K562 (cell line): ENCODE results near the gene RAI1.

Experiments used
- CBFB ChIP-seq: sonication (generic); formaldehyde crosslinking; IDR thresholded peaks from 2 replicates; pipeline ENCODE4 v1.4.0; 2020; ENCODE audit warnings: mild to moderate bottlenecking, missing genetic modification reagents
- CBX5 ChIP-seq: IDR thresholded peaks from 2 replicates; pipeline ENCODE4 v1.6.1; 2014; ENCODE audit warnings: low read depth, borderline replicate concordance
- EP300 ChIP-seq: IDR thresholded peaks from 2 replicates; pipeline ENCODE4 v1.6.1; 2012; ENCODE audit warnings: low read length, improper control_type of control experiment
- ESRRA ChIP-seq: fragments of 450-650 bp; IDR thresholded peaks from 2 replicates; pipeline ENCODE4 v1.6.1; 2014; ENCODE audit warnings: low read depth, mild to moderate bottlenecking, moderate library complexity, borderline replicate concordance
- POLR2A ChIP-seq: fragments of 450-650 bp; conservative IDR thresholded peaks from 2 replicates; pipeline ENCODE4 v1.6.1; 2016
- TAF1 ChIP-seq: IDR thresholded peaks from 2 replicates; pipeline ENCODE4 v1.6.1; 2011; ENCODE audit warnings: mild to moderate bottlenecking, low read length, moderate library complexity; ENCODE audit not compliant: insufficient read depth, control insufficient read depth, severe bottlenecking; ENCODE audit errors: extremely low read depth
- TF ChIP-seq, protein P1 (sequence below), 3 experiments: IDR thresholded peaks in 2 of 3; conservative IDR thresholded peaks in 1 of 3; 2 replicates each; pipeline ENCODE4 v1.5.1; 2011 to 2012; ENCODE audit warnings: low read length in 3 of 3, mild to moderate bottlenecking in 3 of 3, control low read depth in 2 of 3, improper control_type of control experiment in 1 of 3, inconsistent platforms in 1 of 3, low read depth in 1 of 3, mixed read lengths in 1 of 3, moderate library complexity in 1 of 3; ENCODE audit not compliant: insufficient read depth in 2 of 3
- TF ChIP-seq, protein P2 (sequence below): fragments of 450-650 bp; formaldehyde crosslinking; IDR thresholded peaks from 2 replicates; pipeline ENCODE4 v1.4.0; 2022; ENCODE audit warnings: missing genetic modification characterization
- TF ChIP-seq, protein P3 (sequence below): sonication (generic); formaldehyde crosslinking; IDR thresholded peaks from 2 replicates; pipeline ENCODE4 v1.8.1; 2023; ENCODE audit warnings: mild to moderate bottlenecking, missing genetic modification reagents, moderate library complexity
- TF ChIP-seq, protein P4 (sequence below): fragments of 450-650 bp; IDR thresholded peaks from 2 replicates; pipeline ENCODE4 v1.7.1; 2018; ENCODE audit warnings: mild to moderate bottlenecking, low read depth; ENCODE audit not compliant: partially characterized antibody
- TF ChIP-seq, protein P5 (sequence below): fragments of 250-450 bp; sonication (Bioruptor Pico); IDR thresholded peaks from 2 replicates; pipeline ENCODE4 v1.4.0; 2020; ENCODE audit warnings: borderline replicate concordance
- TF ChIP-seq, protein P6 (sequence below): sonication (generic); formaldehyde crosslinking; IDR thresholded peaks from 2 replicates; pipeline ENCODE4 v1.8.0; 2022; ENCODE audit warnings: missing genetic modification reagents, mild to moderate bottlenecking, borderline replicate concordance

DNA sequence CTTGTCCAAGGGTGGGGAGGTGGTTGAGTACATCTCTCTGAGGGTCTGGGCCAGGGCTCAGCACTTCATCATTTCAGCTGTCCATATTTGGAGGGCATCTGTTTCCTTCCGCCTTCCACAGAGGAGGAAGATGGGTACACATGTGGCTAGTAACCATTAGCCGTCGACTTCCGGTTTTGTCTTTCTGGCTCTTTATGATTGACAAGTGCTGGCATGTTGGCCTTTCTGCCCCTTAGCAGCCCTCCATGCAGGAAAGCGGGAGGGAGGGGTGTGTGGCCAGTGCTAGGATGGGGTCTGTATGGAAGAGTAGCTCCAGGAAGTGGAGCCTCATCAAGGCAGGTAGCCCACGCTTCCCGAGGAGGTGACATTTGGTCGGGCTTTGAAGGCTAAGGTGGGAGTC, 69.6 kb downstream of the RAI1 start:
- TF ChIP-seq POLR2A (no peak), CBX5 (no peak), CBFB (no peak), EP300 (no peak), ESRRA (no peak), TAF1 (no peak)
- TF ChIP-seq, protein P1, sequence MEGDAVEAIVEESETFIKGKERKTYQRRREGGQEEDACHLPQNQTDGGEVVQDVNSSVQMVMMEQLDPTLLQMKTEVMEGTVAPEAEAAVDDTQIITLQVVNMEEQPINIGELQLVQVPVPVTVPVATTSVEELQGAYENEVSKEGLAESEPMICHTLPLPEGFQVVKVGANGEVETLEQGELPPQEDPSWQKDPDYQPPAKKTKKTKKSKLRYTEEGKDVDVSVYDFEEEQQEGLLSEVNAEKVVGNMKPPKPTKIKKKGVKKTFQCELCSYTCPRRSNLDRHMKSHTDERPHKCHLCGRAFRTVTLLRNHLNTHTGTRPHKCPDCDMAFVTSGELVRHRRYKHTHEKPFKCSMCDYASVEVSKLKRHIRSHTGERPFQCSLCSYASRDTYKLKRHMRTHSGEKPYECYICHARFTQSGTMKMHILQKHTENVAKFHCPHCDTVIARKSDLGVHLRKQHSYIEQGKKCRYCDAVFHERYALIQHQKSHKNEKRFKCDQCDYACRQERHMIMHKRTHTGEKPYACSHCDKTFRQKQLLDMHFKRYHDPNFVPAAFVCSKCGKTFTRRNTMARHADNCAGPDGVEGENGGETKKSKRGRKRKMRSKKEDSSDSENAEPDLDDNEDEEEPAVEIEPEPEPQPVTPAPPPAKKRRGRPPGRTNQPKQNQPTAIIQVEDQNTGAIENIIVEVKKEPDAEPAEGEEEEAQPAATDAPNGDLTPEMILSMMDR (IDR thresholded peaks at IDR 0.05 in 2 of 3, conservative IDR thresholded peaks at IDR 0.05 in 1 of 3; ENCODE audit: insufficient read depth in 2 of 3, low read depth in 1 of 3, low read length in 3 of 3) = no peak
- TF ChIP-seq, protein P2, sequence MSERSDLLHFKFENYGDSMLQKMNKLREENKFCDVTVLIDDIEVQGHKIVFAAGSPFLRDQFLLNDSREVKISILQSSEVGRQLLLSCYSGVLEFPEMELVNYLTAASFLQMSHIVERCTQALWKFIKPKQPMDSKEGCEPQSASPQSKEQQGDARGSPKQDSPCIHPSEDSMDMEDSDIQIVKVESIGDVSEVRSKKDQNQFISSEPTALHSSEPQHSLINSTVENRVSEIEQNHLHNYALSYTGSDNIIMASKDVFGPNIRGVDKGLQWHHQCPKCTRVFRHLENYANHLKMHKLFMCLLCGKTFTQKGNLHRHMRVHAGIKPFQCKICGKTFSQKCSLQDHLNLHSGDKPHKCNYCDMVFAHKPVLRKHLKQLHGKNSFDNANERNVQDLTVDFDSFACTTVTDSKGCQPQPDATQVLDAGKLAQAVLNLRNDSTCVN (CRISPR knock-in tag) = no peak
- TF ChIP-seq, protein P3, sequence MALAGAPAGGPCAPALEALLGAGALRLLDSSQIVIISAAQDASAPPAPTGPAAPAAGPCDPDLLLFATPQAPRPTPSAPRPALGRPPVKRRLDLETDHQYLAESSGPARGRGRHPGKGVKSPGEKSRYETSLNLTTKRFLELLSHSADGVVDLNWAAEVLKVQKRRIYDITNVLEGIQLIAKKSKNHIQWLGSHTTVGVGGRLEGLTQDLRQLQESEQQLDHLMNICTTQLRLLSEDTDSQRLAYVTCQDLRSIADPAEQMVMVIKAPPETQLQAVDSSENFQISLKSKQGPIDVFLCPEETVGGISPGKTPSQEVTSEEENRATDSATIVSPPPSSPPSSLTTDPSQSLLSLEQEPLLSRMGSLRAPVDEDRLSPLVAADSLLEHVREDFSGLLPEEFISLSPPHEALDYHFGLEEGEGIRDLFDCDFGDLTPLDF (CRISPR knock-in tag) = no peak
- TF ChIP-seq, protein P4, sequence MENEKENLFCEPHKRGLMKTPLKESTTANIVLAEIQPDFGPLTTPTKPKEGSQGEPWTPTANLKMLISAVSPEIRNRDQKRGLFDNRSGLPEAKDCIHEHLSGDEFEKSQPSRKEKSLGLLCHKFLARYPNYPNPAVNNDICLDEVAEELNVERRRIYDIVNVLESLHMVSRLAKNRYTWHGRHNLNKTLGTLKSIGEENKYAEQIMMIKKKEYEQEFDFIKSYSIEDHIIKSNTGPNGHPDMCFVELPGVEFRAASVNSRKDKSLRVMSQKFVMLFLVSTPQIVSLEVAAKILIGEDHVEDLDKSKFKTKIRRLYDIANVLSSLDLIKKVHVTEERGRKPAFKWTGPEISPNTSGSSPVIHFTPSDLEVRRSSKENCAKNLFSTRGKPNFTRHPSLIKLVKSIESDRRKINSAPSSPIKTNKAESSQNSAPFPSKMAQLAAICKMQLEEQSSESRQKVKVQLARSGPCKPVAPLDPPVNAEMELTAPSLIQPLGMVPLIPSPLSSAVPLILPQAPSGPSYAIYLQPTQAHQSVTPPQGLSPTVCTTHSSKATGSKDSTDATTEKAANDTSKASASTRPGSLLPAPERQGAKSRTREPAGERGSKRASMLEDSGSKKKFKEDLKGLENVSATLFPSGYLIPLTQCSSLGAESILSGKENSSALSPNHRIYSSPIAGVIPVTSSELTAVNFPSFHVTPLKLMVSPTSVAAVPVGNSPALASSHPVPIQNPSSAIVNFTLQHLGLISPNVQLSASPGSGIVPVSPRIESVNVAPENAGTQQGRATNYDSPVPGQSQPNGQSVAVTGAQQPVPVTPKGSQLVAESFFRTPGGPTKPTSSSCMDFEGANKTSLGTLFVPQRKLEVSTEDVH = no peak
- TF ChIP-seq, protein P5, sequence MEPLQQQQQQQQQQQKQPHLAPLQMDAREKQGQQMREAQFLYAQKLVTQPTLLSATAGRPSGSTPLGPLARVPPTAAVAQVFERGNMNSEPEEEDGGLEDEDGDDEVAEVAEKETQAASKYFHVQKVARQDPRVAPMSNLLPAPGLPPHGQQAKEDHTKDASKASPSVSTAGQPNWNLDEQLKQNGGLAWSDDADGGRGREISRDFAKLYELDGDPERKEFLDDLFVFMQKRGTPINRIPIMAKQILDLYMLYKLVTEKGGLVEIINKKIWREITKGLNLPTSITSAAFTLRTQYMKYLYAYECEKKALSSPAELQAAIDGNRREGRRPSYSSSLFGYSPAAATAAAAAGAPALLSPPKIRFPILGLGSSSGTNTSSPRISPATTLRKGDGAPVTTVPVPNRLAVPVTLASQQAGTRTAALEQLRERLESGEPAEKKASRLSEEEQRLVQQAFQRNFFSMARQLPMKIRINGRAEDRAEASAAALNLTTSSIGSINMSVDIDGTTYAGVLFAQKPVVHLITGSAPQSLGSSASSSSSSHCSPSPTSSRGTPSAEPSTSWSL (CRISPR knock-in tag) = no peak
- TF ChIP-seq, protein P6, sequence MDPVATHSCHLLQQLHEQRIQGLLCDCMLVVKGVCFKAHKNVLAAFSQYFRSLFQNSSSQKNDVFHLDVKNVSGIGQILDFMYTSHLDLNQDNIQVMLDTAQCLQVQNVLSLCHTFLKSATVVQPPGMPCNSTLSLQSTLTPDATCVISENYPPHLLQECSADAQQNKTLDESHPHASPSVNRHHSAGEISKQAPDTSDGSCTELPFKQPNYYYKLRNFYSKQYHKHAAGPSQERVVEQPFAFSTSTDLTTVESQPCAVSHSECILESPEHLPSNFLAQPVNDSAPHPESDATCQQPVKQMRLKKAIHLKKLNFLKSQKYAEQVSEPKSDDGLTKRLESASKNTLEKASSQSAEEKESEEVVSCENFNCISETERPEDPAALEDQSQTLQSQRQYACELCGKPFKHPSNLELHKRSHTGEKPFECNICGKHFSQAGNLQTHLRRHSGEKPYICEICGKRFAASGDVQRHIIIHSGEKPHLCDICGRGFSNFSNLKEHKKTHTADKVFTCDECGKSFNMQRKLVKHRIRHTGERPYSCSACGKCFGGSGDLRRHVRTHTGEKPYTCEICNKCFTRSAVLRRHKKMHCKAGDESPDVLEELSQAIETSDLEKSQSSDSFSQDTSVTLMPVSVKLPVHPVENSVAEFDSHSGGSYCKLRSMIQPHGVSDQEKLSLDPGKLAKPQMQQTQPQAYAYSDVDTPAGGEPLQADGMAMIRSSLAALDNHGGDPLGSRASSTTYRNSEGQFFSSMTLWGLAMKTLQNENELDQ = no peak
